HepG2 (cell line): ENCODE results near the gene RASGRP4. TPM values are rescaled to one million over a fixed set of nuclear protein-coding genes. Genes with fewer than 3 reads are reported as not detected.
A peak's percentile ranks its signal among the peaks of the same experiment; 100 is the strongest.

Experiments
- ATAC-seq: fragments of 200-7000 bp; cut with Tn5 transposase; 3 replicates; pipeline ENCODE4 v1.9.1; 2020; ENCODE audit warnings: mild to moderate bottlenecking, moderate library complexity
- BruUV-seq: library from RNA; stranded (reverse); fragments of 400-500 nt; replicated peaks from 2 replicates; lab custom pipeline; 2021; lab: Mats Ljungman, UMichigan
- CTCF ChIA-PET: fragments of 300-600 bp; formaldehyde crosslinking; extraction: SDS; loops from one replicate; lab custom pipeline; 2021; ENCODE audit warnings: low total read pairs, inconsistent platforms, low intra/inter-chr PET ratio; lab: Yijun Ruan, JAX
- POLR2A ChIA-PET: fragments of 350-600 bp; sonication (Branson Sonifier 250); formaldehyde crosslinking; loops from one replicate; lab custom pipeline; 2020; ENCODE audit warnings: antibody characterized with exemption, inconsistent platforms; lab: Yijun Ruan, JAX
- DNase-seq: peaks from one replicate; pipeline ENCODE4 v3.0.0-alpha.2; 2015; ENCODE audit warnings: low spot score
- FAIRE-seq: peaks from 3 replicates; lab custom pipeline; 2011; peaks lifted over from hg19 to GRCh38; lab: Jason Lieb, UNC
- H2AFZ ChIP-seq: one replicate; pipeline ENCODE4 v1.6.1; 2011; ENCODE audit warnings: low read length, inconsistent platforms
- H3K27ac ChIP-seq: fragments of 300-600 bp; 3 replicates; pipeline ENCODE4 v1.8.0; 2011; ENCODE audit warnings: mixed run types, mild to moderate bottlenecking, mixed read lengths, low read length, inconsistent platforms; ENCODE audit not compliant: insufficient read depth; ENCODE audit errors: extremely low read length
- H3K27me3 ChIP-seq, 2 experiments: fragments of 200-600 bp in 1 of 2; 2 replicates in 1 of 2; 3 replicates in 1 of 2; pipeline versions ENCODE4 v1.6.0 to v1.8.0; 2011; ENCODE audit warnings: low read length in 2 of 2, mild to moderate bottlenecking in 2 of 2, moderate library complexity in 2 of 2, inconsistent platforms in 1 of 2; ENCODE audit not compliant: insufficient read depth in 2 of 2, control insufficient read depth in 1 of 2
- H3K36me3 ChIP-seq, 2 experiments: fragments of 200-600 bp in 1 of 2; replicated peaks in 1 of 2; 2 replicates in 1 of 2; 3 replicates in 1 of 2; pipeline versions ENCODE4 v1.5.1 to v1.8.0; 2011; ENCODE audit warnings: low read length in 2 of 2, inconsistent platforms in 1 of 2; ENCODE audit not compliant: insufficient read depth in 2 of 2, control insufficient read depth in 1 of 2
- H3K4me1 ChIP-seq: 2 replicates; pipeline ENCODE4 v1.5.1; 2012; ENCODE audit warnings: low read length, inconsistent platforms; ENCODE audit not compliant: insufficient read depth
- H3K4me2 ChIP-seq: 2 replicates; pipeline ENCODE4 v1.6.0; 2011; ENCODE audit warnings: low read depth, low read length, inconsistent platforms
- H3K4me3 ChIP-seq, 3 experiments: fragments of 200-600 bp in 1 of 3; sonication (generic), shearing (Covaris generic) in 1 of 3; replicated peaks in 1 of 3; 2 replicates each; pipeline ENCODE4 v1.5.1; 2011 to 2016; ENCODE audit warnings: low read length in 3 of 3, inconsistent platforms in 2 of 3, low read depth in 2 of 3, mild to moderate bottlenecking in 2 of 3, control low read depth in 1 of 3, mixed read lengths in 1 of 3; ENCODE audit not compliant: insufficient read depth in 1 of 3
- H3K79me2 ChIP-seq: one replicate; pipeline ENCODE4 v1.6.1; 2011; ENCODE audit warnings: low read length, inconsistent platforms; ENCODE audit not compliant: insufficient read depth
- H3K9ac ChIP-seq: 2 replicates; pipeline ENCODE4 v1.6.0; 2011; ENCODE audit warnings: mild to moderate bottlenecking, low read depth, low read length, inconsistent platforms; ENCODE audit not compliant: insufficient read depth
- H3K9me3 ChIP-seq: 2 replicates; pipeline ENCODE4 v1.5.1; 2012; ENCODE audit warnings: mild to moderate bottlenecking, low read length
- H4K20me1 ChIP-seq: 2 replicates; pipeline ENCODE4 v1.6.0; 2011; ENCODE audit warnings: inconsistent platforms, mild to moderate bottlenecking, low read length, moderate library complexity; ENCODE audit not compliant: insufficient read depth
- ARNT2 ChIP-seq: sonication (generic); formaldehyde crosslinking; IDR thresholded peaks from 2 replicates; pipeline ENCODE4 v1.8.0; 2022; ENCODE audit warnings: mild to moderate bottlenecking, low read depth, missing genetic modification reagents, moderate library complexity
- CC2D1A ChIP-seq: sonication (generic); formaldehyde crosslinking; IDR thresholded peaks from 2 replicates; pipeline ENCODE4 v1.8.1; 2023; ENCODE audit warnings: mild to moderate bottlenecking, missing genetic modification reagents
- CSRNP1 ChIP-seq: sonication (generic); formaldehyde crosslinking; IDR thresholded peaks from 2 replicates; pipeline ENCODE4 v1.8.1; 2023; ENCODE audit warnings: mild to moderate bottlenecking, missing genetic modification reagents
- ELK4 ChIP-seq: sonication (generic); formaldehyde crosslinking; IDR thresholded peaks from 2 replicates; pipeline ENCODE4 v1.9.0; 2021; ENCODE audit warnings: missing genetic modification reagents, borderline replicate concordance
- GATAD1 ChIP-seq: IDR thresholded peaks from 2 replicates; pipeline ENCODE4 v1.6.1; 2016; ENCODE audit warnings: missing genetic modification reagents, missing compliant biosample characterization
- HOXA3 ChIP-seq: sonication (generic); formaldehyde crosslinking; IDR thresholded peaks from 2 replicates; pipeline ENCODE4 v1.5.0; 2020; ENCODE audit warnings: missing genetic modification reagents
- NFATC3 ChIP-seq: sonication (generic); formaldehyde crosslinking; IDR thresholded peaks from 2 replicates; pipeline ENCODE4 v1.5.1; 2020; ENCODE audit warnings: mild to moderate bottlenecking, missing genetic modification reagents
- NFE2 ChIP-seq: sonication (generic); formaldehyde crosslinking; IDR thresholded peaks from 2 replicates; pipeline ENCODE4 v1.4.0; 2020; ENCODE audit warnings: missing genetic modification reagents
- NR2F6 ChIP-seq, 2 experiments: IDR thresholded peaks; 2 replicates each; pipeline ENCODE4 v1.6.1; 2016; ENCODE audit warnings: antibody characterized with exemption in 1 of 2, mild to moderate bottlenecking in 1 of 2
- SIN3A ChIP-seq: IDR thresholded peaks from 2 replicates; pipeline ENCODE4 v1.6.1; 2011; ENCODE audit warnings: low read depth, mild to moderate bottlenecking, control low read depth, low read length, borderline replicate concordance
- THAP11 ChIP-seq: IDR thresholded peaks from 2 replicates; pipeline ENCODE4 v1.6.1; 2016; ENCODE audit warnings: missing biosample characterization, missing genetic modification reagents
- ZMAT3 ChIP-seq: sonication (generic); formaldehyde crosslinking; conservative IDR thresholded peaks from 2 replicates; pipeline ENCODE4 v1.7.0; 2021; ENCODE audit warnings: missing genetic modification reagents
- ZNF232 ChIP-seq: sonication (generic); formaldehyde crosslinking; IDR thresholded peaks from 2 replicates; pipeline ENCODE4 v1.4.0; 2020; ENCODE audit warnings: missing genetic modification reagents, borderline replicate concordance
- ZNF256 ChIP-seq: sonication (generic); formaldehyde crosslinking; conservative IDR thresholded peaks from 2 replicates; pipeline ENCODE4 v1.4.0; 2020; ENCODE audit warnings: missing genetic modification reagents
- ZNF329 ChIP-seq: sonication (generic); formaldehyde crosslinking; IDR thresholded peaks from 2 replicates; pipeline ENCODE4 v1.9.0; 2021; ENCODE audit warnings: low read depth, mild to moderate bottlenecking, missing genetic modification reagents
- ZNF335 ChIP-seq: sonication (generic); formaldehyde crosslinking; IDR thresholded peaks from 2 replicates; pipeline ENCODE4 v1.4.0; 2020; ENCODE audit warnings: missing genetic modification reagents
- ZNF572 ChIP-seq: sonication (generic); formaldehyde crosslinking; IDR thresholded peaks from 2 replicates; pipeline ENCODE4 v1.5.1; 2020; ENCODE audit warnings: mild to moderate bottlenecking, missing genetic modification reagents
- ZNF660 ChIP-seq: sonication (generic); formaldehyde crosslinking; IDR thresholded peaks from 2 replicates; pipeline ENCODE4 v1.5.1; 2020; ENCODE audit warnings: mild to moderate bottlenecking, low read depth, missing genetic modification reagents, borderline replicate concordance
- WGBS: methylation state at CpG from one replicate; pipeline ENCODE4 v1.1.6; 2017; ENCODE audit warnings: low lambda C conversion rate; 5-methylcytosine and 5-hydroxymethylcytosine counted together
- in situ Hi-C: cut with HindIII; loops from 2 replicates; pipeline ENCODE4 v1.10.0; 2017; ENCODE audit warnings: low pct_unique_long_range_greater_than_20kb; ENCODE audit not compliant: extremely low pct_ligation_motif_present
- intact Hi-C: fragments of 100-400 bp; cut with micrococcal nuclease; formaldehyde crosslinking; loops from one replicate; pipeline ENCODE4 v1.10.0; 2022; ENCODE audit not compliant: unreplicated experiment
- polyA plus RNA-seq, 8 experiments: library from polyadenylated mRNA; depleted of rRNA in 3 of 8; stranded (reverse) in 7 of 8; unstranded in 1 of 8; fragments of >200 nt; fragmentation: Illumina TruSeq in 4 of 8; extraction: Trizol in 4 of 8; gene quantifications; 2 replicates each; pipeline versions ENCODE4 v1.2.1 to v1.2.3, GENCODE V29; 2011 to 2016; ENCODE audit warnings: low read depth in 4 of 8, missing spikeins in 1 of 8, mixed read lengths in 1 of 8; ENCODE audit not compliant: insufficient read depth in 1 of 8
- total RNA-seq, 5 experiments: library from RNA; depleted of rRNA; stranded (reverse); fragments of >200 nt; fragmentation: Illumina TruSeq; extraction: Trizol; gene quantifications; 2 replicates each; pipeline ENCODE4 v1.2.3, GENCODE V29; 2016; ENCODE audit warnings: low read depth in 1 of 5
- TF ChIP-seq, protein P1 (sequence below): sonication (generic); formaldehyde crosslinking; IDR thresholded peaks from 2 replicates; pipeline ENCODE4 v1.5.0; 2020; ENCODE audit warnings: mild to moderate bottlenecking, missing genetic modification reagents

The RASGRP4 gene
- total and polyA plus RNA-seq, 2 of the 13 experiments (the other 11 are each of a cell fraction or from before 2014, with no cell fraction given) = not detected

- WGBS = 3% methylated on average over 31 of the region's 82 CpGs
- FAIRE-seq (no peak), DNase-seq (peak; percentile 93), ATAC-seq (peak; percentile 96)
- Histone ChIP-seq H3K27me3 (peaks cover 5 to 17% of the 10 kb centered on the region in 2 experiments; a peak in 3 of 5 replicates), H4K20me1 (no peaks in the 10 kb centered on the region), H3K4me1 (no peaks in the 10 kb centered on the region), H3K36me3 (no peaks in the 10 kb centered on the region), H3K9me3 (no peaks in the 10 kb centered on the region), H3K9ac (peak within 1 kb of the TSS; percentile 75), H3K4me3 (peak within 1 kb of the TSS; percentile 57 to 86 (median 80); a peak in 5 of 6 replicates), H3K79me2 (no peaks in the 10 kb centered on the region), H2AFZ (peak within 1 kb of the TSS; percentile 70), H3K4me2 (peak within 1 kb of the TSS; percentile 90), H3K27ac (peak within 1 kb of the TSS; percentile 55)
- intact Hi-C loops (loop anchor here (5.0 kb wide), 1 partner anchor 229 kb away; no protein-coding TSS in a partner anchor), in situ Hi-C loops (no loop called here)
- POLR2A ChIA-PET = interaction anchor here (0.6 to 2.7 kb wide), 14 partner anchors 9 to 623 kb away, joined by 3 to 30 read pairs (median 6); partner anchors contain the start of genes ACTN4, EIF3K, GGN and MRPS12
- BruUV-seq = TSS peak; percentile 64
- CTCF ChIA-PET = interaction anchor here (1.2 to 1.3 kb wide), 3 partner anchors 38 to 231 kb away, joined by 4 to 5 read pairs (median 4); no protein-coding TSS in a partner anchor
- TF ChIP-seq ARNT2 (CRISPR knock-in tag) = peak; percentile 86
- TF ChIP-seq THAP11 (CRISPR knock-in tag) = peak; percentile 84
- peak; percentile 72 for TF ChIP-seq GATAD1 (CRISPR knock-in tag)
- 0 out of 2 replicates have a peak, but pooled peaks have one; percentile 82 for TF ChIP-seq ZMAT3 (CRISPR knock-in tag)
- peak; percentile 53; the same call in 1 of the 2 replicates for TF ChIP-seq CSRNP1 (CRISPR knock-in tag)
- TF ChIP-seq ZNF660 = no peak
- no peak for TF ChIP-seq ELK4
- TF ChIP-seq, protein P1, sequence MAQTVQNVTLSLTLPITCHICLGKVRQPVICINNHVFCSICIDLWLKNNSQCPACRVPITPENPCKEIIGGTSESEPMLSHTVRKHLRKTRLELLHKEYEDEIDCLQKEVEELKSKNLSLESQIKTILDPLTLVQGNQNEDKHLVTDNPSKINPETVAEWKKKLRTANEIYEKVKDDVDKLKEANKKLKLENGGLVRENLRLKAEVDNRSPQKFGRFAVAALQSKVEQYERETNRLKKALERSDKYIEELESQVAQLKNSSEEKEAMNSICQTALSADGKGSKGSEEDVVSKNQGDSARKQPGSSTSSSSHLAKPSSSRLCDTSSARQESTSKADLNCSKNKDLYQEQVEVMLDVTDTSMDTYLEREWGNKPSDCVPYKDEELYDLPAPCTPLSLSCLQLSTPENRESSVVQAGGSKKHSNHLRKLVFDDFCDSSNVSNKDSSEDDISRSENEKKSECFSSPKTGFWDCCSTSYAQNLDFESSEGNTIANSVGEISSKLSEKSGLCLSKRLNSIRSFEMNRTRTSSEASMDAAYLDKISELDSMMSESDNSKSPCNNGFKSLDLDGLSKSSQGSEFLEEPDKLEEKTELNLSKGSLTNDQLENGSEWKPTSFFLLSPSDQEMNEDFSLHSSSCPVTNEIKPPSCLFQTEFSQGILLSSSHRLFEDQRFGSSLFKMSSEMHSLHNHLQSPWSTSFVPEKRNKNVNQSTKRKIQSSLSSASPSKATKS (CRISPR knock-in tag) = no peak
- TF ChIP-seq ZNF572 = no peak
- TF ChIP-seq HOXA3 (CRISPR knock-in tag) = peak; percentile 84
- 0 out of 2 replicates have a peak, but pooled peaks have one; percentile 30 for TF ChIP-seq ZNF232
- no peak for TF ChIP-seq ZNF329 (CRISPR knock-in tag)
- no peak for TF ChIP-seq NR2F6 (IDR thresholded peaks at IDR 0.05)
- 0 out of 2 replicates have a peak, but pooled peaks have one; percentile 37 for TF ChIP-seq NR2F6 (CRISPR knock-in tag; IDR thresholded peaks at IDR 0.05)
- no peak for TF ChIP-seq NFE2 (CRISPR knock-in tag)
- peak; percentile 76; the same call in 1 of the 2 replicates for TF ChIP-seq SIN3A
- TF ChIP-seq ZNF335 (CRISPR knock-in tag) = peak; percentile 56; the same call in 1 of the 2 replicates
- TF ChIP-seq CC2D1A (CRISPR knock-in tag) = no peak
- 0 out of 2 replicates have a peak, but pooled peaks have one; percentile 40 for TF ChIP-seq NFATC3 (CRISPR knock-in tag)
- TF ChIP-seq ZNF256 (CRISPR knock-in tag) = peak; percentile 36; the same call in 1 of the 2 replicates
Observed at GRCh38 chr19:38402967-38403674, 22.9 kb downstream of the RASGRP4 start, which contains the start of gene FAM98C. Gene FAM98C, plus strand, starts transcription at chr19:38403093. Its CDS starts 61 bp downstream, at chr19:38403154.
